GM19351 (cell line): Measurements from ENCODE around the gene RALGPS1.

Source experiments
- ATAC-seq: cut with Tn5 transposase; IDR thresholded peaks from one replicate; pipeline ENCODE4 v1.9.1; 2021; ENCODE audit warnings: mild to moderate bottlenecking, moderate library complexity; ENCODE audit not compliant: unreplicated experiment

Gene RALGPS1

DNA sequence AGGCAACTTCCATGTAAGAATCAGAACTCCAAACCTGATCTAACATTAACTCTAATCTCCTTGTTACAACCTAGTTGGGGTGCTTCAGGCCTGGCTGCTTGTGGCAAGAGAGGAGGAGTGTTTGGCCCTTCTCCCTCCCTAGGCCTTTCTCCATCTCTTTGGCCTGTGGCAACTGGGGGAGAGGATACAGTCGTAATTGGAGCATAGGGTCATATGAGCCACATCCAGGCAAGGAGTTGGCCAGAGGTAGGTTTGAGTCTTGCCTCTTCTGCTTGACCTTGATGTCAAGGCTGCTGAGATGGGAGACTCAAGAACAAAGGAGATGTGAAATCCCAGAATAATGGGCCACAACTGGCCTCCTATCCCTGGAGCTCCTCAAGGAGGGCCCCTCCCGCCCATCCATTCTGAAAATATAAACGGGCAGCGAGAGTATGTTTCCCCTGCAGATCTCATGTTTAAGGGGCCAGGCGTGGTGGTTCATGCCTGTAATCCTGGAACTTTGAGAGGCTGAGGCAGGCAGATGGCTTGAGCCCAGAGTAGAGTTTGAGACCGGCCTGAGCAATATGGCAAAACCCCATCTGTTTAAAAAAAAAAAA lies 267.1 kb downstream of the RALGPS1 start:
- no peak for ATAC-seq

DNA sequence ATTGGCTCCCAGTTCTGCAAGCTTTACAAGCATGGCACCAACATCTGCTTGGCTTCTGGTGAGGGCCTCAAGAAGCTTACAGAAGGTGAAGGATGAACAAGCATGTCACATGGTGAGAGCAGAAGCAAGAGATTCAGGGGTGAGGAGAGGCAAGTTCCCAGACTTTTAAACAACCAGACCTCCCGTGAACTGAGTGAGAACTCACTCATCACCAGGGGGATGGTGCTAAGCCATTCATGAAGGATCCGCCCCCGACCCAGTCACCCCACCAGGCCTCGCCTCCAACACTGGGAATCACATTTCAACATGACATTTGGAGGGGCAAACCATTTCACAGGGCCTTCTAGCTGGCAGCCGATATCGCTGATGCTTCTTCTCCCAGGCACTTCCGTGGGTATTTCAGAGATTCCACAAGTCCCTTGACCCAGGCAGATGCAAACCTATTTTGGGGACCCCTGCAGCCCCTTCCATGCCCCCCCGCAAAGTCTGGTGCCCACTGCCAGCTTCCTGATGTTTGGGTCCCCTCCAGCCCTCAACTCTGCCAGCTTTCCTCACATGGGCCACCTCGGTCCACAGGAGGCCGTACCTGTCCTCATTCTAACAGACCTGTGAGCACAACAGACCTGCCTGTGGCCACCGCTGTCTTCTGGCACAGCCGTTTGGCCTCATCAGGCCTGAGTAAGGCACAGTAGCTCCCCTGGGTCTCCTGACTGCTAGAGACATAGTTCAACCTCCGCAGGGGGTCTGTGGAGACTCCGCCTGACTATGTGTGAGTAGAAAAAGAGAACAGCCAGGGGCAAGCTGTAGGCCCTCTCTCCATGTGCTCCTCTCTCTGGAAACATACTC lies 268.5 kb downstream of the RALGPS1 start:
- no peak for ATAC-seq

DNA sequence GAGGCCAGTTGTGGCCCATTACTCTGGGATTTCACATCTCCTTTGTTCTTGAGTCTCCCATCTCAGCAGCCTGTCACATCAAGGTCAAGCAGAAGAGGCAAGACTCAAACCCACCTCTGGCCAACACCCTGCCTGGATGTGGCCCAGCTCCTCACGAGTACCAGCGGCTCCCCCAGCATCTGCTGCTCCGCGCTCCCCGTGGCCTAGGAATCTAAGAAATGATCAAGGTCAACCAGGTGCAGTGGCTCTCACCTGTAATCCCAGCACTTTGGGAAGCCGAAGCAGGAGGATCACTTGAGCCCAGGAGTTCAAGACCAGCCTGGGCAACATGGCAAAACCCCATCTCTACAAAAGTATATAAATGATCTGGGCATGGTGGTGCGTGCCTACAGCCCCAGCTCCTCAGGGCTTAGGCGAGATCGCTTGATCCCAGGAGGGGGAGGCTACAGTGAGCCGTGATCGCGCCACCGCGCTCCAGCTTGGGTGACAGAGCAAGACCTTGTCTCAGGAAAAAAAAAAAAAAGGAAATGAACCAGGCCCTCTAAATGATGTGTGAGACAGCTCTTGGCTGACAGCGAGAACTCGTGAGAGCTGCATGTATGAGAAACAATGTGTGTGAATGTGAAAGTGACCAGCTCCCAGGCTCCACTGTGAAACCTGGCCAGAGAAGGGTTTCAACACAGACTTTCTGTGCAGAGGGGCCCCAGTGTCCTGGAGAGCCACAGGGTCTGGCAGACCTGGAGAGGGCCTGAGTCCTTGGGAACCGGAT lies 269.4 kb downstream of the RALGPS1 start:
- peak; percentile 58 for ATAC-seq

DNA sequence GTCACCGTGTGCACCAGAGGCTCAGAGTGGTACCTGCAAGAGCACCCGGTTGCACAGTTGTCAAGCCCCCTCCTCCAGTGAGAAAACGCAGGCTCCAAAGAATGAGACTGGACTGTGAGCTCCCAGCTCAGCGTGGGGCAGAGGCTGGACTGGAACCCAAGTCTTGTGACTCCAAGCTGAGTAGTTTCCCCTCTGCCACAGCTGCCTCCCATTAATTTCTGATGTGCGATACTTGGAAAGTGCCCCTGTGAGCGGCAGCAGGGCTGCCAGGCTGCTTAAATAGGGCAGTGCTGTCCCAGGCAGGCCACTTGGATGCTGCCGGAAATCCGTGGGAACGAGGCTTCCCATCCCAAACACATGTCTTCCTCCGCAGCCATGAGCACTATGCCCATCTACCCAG lies 270.1 kb downstream of the RALGPS1 start:
- ATAC-seq = no peak

DNA sequence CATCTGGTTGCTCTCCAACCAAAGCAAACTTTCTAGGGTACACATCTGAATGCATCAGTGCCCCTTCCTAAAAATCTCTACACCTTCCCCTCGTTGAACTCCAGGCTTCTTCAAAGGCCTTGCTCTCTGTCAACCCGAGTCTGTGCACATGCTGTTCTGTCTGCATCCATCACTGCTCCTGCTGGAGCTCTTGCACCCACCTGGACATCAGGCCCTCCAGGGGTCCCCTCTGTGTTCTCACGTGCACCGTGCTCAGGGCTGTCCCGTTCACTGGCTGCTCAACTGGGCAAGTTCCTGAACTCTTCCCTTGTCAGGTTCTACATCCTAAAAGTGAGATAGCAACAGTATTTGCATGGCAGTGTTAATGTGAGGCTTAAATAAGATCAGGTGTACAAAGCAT lies 270.6 kb downstream of the RALGPS1 start:
- ATAC-seq = no peak

DNA sequence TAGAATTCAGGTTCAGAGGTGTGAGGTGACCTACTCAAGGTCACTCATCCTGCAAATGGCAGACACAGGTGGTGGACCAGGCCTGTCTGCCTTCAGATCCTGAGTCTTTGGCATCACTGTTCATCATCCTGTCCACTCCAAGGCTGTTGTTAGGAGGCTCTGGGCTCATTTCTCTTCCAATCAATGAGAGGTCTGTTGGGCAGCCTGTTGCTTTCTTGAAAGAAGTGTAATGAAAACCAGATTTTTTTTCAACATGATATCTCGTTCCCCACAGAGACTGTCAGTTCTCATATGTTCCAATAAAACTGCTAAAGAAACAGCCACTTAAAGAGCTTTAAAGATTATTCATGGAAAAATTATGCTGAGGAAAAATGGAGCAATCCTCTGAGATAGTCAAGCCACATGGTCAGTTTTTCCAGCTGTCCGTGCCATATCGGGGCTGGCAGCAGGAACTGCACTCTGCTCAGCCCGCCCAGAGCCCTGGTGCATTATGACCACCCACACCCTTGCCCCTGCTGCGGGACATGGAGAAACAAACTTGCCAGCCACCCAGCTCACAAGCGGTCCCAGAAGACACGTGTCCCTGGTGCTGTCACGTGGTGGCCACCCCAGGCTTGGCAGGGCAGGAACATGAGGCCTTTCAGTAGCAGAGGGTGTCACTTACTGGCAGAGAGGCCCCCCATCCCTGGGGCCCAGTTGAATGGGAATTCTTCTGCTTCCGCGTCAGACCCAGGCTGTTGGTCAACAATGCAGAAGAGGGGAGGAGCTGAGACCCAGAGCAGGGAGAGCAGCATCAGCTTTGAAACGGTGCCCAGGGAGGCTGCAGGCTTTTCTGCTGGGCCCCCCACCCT lies 271.6 kb downstream of the RALGPS1 start:
- ATAC-seq = no peak

DNA sequence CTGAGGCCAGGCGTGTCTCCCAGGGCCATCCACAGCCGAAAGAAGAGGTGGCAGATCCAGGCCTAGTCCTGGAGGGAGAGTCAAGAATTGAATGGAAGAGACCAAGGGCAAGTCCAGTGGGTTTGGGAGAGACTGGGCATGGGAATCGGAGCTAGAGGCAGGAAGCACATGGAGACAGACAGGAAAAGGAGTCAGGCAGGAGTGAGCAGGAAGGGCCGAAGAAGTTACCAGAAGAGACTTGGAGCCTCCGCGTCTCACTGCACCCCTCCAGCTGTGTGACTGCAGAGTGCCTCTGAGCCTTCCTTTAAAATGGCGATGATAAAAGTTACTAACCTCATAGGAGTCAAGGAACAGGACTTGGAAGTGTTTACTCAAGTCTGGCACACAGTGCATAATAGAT lies 272.2 kb downstream of the RALGPS1 start:
- ATAC-seq = no peak

DNA sequence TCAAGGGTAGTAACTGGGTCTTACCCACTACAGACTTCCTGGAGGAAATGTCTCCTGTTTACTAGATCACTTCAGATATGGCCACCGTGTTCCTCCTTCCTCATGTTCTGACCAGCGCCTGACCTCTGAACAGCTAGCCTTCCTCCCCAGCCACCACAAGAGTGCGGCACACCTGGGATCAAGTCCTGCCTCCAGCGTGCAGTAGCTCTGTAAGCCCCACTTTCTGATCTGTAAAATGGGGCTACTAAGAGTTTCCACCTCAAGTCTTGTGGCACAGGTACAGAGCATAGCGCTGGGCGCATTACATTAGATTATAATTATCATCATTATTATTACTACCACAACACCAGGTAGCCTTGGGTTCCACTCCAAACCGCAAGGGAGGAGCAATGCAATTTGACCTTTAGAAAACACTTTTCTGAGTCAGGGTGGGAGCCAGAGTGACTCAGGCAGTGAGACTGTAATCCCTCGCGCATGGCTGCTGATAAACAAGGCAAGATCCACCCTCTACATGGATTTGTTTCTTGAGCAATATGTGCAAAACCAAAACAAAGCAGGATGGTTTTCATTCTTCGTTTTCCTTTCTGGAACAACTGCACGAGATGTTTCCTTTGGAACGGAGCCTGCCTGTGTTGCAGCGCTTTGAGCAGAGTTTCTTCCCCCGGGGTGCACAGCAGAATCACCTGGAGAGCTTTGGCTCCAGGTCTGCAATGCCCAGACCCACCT lies 272.8 kb downstream of the RALGPS1 start:
- no peak for ATAC-seq

DNA sequence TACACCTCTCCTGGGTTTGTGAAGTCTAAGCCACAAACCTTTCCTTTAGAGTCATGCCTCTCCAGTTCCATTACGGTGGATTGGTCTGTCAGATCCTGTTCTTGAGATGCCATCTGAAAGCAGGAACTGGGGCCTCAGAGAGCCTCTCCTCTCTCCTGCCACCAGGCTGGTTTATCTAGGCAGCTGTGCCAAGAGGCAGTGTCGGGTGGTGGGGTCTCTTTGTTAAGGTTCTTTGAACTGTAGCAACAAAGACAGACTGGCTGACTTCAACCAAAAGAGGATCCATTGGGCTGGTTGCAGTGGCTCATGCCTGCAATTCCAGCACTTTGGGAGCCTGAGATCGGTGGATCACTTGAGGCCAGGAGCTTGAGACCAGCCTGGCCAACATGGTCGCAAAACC lies 273.8 kb downstream of the RALGPS1 start:
- no peak for ATAC-seq

DNA sequence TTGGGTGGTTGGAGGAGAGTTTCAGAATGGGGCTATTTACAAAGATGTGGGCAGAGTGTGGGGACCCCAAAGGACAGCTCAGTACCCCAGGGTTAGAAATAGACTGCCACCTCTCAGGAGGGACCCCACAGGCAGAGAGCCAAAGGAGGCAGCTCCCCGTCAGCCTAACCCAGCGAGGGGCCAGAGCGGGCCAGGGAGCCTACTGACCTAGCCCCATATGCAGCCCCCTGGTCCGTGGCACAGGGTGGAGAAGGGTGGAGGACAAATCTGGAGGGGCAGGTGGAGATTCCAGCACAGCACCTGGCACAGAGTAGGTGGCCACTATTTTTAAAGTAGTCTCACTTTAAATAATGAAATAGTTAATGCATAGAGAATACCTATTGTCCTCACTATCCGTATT lies 275.0 kb downstream of the RALGPS1 start:
- no peak for ATAC-seq

DNA sequence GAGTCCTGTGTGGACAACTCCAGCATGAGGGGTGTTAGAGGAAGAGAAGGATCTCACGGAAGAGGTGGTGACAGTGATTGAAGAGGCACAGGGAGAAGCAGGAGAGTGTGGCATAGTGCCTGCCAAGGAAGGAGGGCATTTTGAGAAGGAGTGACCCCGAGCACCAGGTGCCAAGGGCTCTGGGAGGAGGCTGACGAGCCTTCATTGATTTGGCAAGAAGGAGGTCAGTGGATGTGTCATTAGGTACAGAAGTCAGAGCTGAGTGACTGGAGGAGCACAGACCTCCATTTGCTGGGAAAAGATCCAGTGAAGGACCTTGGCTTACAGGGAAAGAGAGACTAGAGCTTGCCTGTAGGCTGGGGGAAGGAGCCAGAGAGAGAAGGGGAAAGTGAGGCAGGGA lies 278.2 kb downstream of the RALGPS1 start:
- ATAC-seq = no peak

DNA sequence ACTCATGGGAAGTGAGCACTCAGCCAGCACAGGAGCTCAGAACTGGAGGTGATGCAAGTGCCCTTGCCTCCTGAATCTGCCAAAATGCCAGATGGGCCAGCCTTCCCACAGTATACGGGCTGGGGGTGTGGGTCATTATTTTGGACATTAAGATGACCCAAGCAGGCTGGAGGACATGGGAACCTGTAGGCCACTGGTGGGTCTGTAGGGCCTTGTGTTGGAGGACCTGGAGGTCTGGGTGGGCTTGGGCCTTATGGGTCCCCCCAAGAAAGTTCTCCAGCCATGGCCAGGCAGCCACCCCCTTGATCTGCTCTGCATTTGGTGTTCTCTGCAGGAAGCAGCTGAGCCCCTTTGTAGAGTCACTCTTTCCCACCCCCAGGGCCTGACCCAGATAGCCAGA lies 278.9 kb downstream of the RALGPS1 start:
- ATAC-seq = no peak

DNA sequence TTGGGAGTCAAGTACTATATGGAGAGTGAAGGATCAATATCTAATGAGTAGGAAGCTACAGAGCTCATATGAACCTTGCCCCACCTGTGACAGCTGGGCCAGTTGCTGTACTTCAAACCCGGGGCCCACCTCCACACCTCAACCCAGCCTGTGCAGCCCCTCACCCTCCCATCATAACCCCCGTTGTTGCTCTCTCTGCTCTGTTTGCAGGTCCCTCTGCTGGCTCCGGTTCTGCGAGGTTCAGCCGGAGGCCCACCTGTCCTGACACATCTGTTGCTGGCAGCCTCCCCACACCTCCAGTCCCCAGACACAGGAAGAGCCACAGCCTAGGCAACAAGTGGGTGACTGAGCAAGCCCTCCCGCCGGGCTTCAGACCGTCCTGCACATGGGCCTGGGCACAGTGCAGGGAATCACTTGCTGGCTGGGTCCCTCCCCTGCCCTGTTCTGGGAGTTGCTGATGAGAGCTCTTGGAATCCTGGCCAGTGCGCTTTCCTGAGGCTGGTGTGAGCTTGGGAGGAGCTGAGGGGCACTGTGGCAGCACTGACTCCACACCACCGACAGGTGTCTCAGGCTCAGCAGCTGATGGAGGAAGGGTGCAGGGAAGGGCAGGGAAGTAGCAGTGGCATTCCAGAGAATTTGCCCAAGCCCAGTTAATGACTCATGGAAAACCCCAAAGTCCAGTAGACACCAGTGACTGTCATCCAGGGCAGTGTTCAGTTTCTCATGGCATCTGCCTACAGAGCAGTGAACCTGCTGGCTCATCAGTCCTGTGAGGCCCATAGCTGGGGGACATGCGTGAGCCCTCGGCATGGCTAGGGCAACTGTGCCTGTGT lies 280.5 kb downstream of the RALGPS1 start:
- no peak for ATAC-seq

DNA sequence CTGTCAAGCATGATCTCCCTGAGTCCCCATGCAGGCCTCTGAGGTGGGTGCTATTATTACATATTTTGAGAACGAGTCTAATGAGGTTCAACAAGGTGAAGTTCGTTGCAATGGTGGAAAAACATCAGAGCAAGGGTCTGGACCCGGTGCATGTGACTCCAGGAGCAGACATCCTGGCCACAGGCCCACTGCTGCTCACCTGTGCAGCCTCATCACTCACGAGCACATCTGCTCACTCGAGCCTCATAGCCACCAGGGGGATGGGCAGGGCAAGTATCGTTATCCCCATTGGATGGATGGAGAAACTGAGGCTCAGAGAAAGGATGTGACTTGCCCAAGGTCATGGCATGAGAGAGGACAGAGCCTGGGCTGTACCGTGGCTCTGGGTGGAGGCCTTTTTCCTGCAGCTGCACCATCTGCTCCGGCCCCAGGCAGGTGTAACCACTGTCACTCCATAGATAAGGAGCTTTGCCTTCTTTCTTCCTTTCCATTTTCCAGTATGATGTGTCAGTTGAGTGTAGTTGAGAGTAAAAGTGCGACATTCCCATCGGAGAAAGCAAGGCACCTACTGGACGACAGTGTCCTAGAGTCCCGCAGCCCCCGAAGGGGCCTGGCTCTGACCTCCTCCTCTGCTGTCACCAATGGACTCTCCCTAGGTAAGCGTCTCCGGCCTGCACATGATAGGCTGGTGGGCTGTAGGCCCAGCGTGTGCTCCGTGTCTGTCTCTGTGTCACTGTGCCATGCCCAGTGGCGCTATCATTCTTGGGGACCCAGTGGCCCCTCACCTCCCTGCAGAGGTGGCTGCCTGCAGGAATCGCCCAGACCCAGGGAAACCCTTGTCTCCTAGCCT lies 281.6 kb downstream of the RALGPS1 start:
- no peak for ATAC-seq

DNA sequence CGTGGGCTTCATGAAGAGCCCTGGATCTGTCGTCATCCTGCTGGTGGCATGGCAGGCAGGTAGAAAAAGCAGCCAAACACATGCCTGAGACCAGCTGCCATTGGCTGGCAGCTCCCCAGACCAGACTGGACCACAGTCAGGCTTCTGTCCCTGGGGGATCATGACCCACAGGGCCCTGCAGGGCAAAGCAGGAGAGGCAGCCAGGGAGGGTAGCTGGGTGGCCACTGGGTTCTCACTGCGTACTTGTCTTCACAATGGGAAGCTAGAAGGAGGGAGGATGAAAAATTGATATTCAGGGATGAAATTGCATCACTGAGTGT lies 282.2 kb downstream of the RALGPS1 start:
- ATAC-seq = no peak

DNA sequence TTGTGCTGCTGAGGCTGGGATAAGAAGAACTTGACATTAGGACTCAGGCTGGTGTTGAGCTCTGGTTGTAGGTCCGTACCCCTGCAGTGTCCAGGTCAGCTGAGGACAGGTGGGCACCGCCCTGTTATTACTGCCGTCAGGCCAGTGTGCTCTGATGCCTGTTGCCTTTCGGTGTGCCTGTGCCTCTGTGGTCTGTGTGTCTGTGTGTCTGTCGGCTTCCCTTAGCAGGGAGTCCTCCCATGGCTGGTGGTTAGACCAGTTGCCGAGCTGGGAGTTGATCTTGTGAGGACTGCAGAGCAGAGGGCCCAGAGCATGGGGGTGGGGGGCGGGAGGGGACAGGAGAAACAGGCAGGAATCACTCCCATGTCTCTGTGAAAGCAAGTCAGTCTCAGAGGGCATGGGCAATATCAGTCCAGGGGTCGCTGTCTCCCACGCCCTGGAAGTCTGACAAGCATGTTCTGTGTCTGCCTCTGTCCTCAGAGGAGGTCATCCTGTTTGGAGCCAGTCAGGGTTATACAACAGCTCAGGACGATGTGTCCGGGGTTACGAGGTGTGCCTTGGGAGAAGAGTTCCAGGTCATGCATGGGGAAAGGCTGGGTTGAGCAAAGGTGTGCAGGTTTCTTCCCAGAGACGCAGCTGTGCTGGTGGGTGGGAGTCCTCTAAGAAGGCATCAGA lies 282.7 kb downstream of the RALGPS1 start:
- ATAC-seq = no peak

DNA sequence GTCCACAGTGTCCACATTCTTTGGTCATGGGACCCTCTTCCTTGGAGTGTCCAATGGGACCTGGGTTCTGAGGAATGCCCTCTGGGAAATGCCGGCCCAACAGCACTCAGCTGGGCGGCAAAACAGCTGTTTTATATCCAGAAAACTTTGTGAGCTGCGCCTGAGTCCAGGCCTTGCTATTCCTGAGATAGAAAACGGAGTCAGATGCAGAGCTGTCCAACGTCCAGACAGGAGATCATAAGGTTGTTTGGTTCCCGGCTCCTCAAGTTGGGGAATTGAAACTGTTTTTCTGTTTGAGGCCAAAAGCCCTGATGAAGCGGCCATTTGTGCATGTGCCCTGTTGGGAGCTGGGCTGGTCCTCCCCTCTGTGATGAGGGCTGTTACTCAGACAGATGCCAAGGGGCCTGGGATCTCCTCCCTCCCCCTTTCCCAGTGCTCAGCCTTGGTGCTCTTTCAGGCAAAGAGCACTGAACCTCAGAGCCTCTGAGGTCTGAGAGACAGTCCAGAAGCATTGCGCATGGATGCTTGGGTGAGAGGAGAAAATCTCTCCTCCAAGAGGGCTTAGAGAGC lies 283.4 kb downstream of the RALGPS1 start:
- no peak for ATAC-seq

DNA sequence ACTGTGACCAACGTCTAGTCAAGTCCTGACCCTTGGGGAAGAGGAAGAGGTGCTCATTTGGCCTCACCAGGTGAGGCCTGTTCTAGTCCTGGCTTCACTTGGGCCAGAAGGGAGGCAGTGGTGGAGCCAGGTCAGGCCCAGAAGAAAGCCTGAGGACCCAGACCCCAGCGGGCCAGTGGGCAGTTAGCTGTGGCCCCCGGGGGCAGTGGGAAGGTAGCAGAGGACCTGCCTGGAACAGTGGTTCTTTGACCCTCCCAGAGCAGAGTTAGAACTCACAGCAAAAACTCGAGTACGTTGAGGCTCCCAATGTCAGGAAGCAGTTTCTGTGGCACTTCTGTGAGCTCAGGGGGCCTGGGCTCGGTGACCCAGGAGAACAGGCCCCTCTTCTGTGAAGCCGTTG lies 284.0 kb downstream of the RALGPS1 start:
- no peak for ATAC-seq
